Natural killer cell treated with Interleukin-12 subunit alpha and Interleukin-12 subunit beta and Interleukin-15 and Interleukin-18, amount 100 ng/mL, for 72 hours (primary cell): ENCODE results near the gene PTPRT. TPM values are rescaled to one million over a fixed set of nuclear protein-coding genes. Genes with fewer than 3 reads are reported as not detected.

ENCODE experiments used
- ATAC-seq, 2 donors: fragments of 150-1000 bp; cut with Tn5 transposase in 1 of 2; sonication (Bioruptor Pico), chemical (Tn5 transposase) in 1 of 2; 2 replicates each; pipeline ENCODE4 v1.10.0; 2021
- DNase-seq: peaks from one replicate; pipeline ENCODE4 v3.0.0; 2022; ENCODE audit warnings: low spot score
- H3K27ac Mint-ChIP-seq, 2 donors: 1 replicate in 1 of 2; 2 replicates in 1 of 2; pipeline ENCODE4 v1.8.0; 2022; ENCODE audit warnings: mixed read lengths in 2 of 2, mild to moderate bottlenecking in 1 of 2, moderate library complexity in 1 of 2
- H3K27me3 Mint-ChIP-seq, 2 donors: 1 replicate in 1 of 2; 2 replicates in 1 of 2; pipeline ENCODE4 v1.8.0; 2022; ENCODE audit warnings: mixed read lengths in 2 of 2
- H3K36me3 Mint-ChIP-seq: one replicate; pipeline ENCODE4 v1.8.0; 2022; ENCODE audit warnings: mixed read lengths
- H3K4me1 Mint-ChIP-seq, 2 donors: 1 replicate in 1 of 2; 2 replicates in 1 of 2; pipeline ENCODE4 v1.8.0; 2022; ENCODE audit warnings: low read depth in 2 of 2, mixed read lengths in 2 of 2, mild to moderate bottlenecking in 1 of 2
- H3K4me3 Mint-ChIP-seq: one replicate; pipeline ENCODE4 v1.8.0; 2022; ENCODE audit warnings: mixed read lengths
- H3K9me3 Mint-ChIP-seq: 2 replicates; pipeline ENCODE4 v1.8.0; 2022; ENCODE audit warnings: mixed read lengths
- total RNA-seq, 2 donors: library from RNA; stranded (reverse); gene quantifications; one replicate each; pipeline ENCODE4 v1.2.3, GENCODE V29; 2022

PTPRT gene
- total RNA-seq, 2 donors from 2014 or later: not detected

- ATAC-seq: no peak
- H3K4me1 Mint-ChIP-seq: no peaks in the 10 kb centered on the region
- no peaks in the 10 kb centered on the region for H3K27me3 Mint-ChIP-seq
- no peak overlapping the region for H3K4me3 Mint-ChIP-seq
- H3K9me3 Mint-ChIP-seq: peaks cover 5% of the 10 kb centered on the region
- H3K27ac Mint-ChIP-seq: no peak overlapping the region
- no peaks in the 10 kb centered on the region for H3K36me3 Mint-ChIP-seq
- DNase-seq: no peak
Measured at GRCh38 chr20:42565235-42565995, 624.3 kb downstream of the PTPRT start.

- DNase-seq (no peak), ATAC-seq (no peak)
- H3K27me3 Mint-ChIP-seq: no peaks in the 10 kb centered on the region
- no peak overlapping the region for H3K27ac Mint-ChIP-seq
- H3K4me1 Mint-ChIP-seq: no peaks in the 10 kb centered on the region
- no peaks in the 10 kb centered on the region for H3K36me3 Mint-ChIP-seq
- no peak overlapping the region for H3K4me3 Mint-ChIP-seq
- no peaks in the 10 kb centered on the region for H3K9me3 Mint-ChIP-seq
Measured at GRCh38 chr20:42559665-42560064, 630.0 kb downstream of the PTPRT start.

- ATAC-seq (no peak), DNase-seq (no peak)
- Mint-ChIP-seq H3K27ac (no peak overlapping the region), H3K4me1 (peaks cover 0 to 3% of the 10 kb centered on the region in 2 donors), H3K36me3 (no peaks in the 10 kb centered on the region), H3K9me3 (peaks cover 3% of the 10 kb centered on the region), H3K4me3 (no peak overlapping the region), H3K27me3 (no peaks in the 10 kb centered on the region)
Measured at GRCh38 chr20:42556575-42556974, 633.1 kb downstream of the PTPRT start.

- ATAC-seq (no peak), DNase-seq (no peak)
- Mint-ChIP-seq H3K4me1 (peaks cover 0 to 3% of the 10 kb centered on the region in 2 donors), H3K27me3 (peaks cover 0 to 3% of the 10 kb centered on the region in 2 donors), H3K27ac (no peak overlapping the region), H3K36me3 (no peaks in the 10 kb centered on the region), H3K4me3 (no peak overlapping the region), H3K9me3 (peaks cover 3% of the 10 kb centered on the region)
Measured at GRCh38 chr20:42553374-42553773, 636.3 kb downstream of the PTPRT start.

GRCh38 chr20:42549496-42549895, 640.2 kb downstream of the PTPRT start:
- no peak overlapping the region for H3K4me3 Mint-ChIP-seq
- no peak for ATAC-seq
- H3K27ac Mint-ChIP-seq: no peak overlapping the region
- H3K9me3 Mint-ChIP-seq: peaks cover 3% of the 10 kb centered on the region
- no peaks in the 10 kb centered on the region for H3K36me3 Mint-ChIP-seq
- peaks cover 0 to 3% of the 10 kb centered on the region in 2 donors for H3K4me1 Mint-ChIP-seq
- DNase-seq: no peak
- peaks cover 0 to 3% of the 10 kb centered on the region in 2 donors for H3K27me3 Mint-ChIP-seq

- peaks cover 3% of the 10 kb centered on the region for H3K9me3 Mint-ChIP-seq
- H3K4me1 Mint-ChIP-seq: no peaks in the 10 kb centered on the region
- ATAC-seq: no peak
- no peak for DNase-seq
- H3K4me3 Mint-ChIP-seq: no peak overlapping the region
- H3K27me3 Mint-ChIP-seq: peaks cover 0 to 6% of the 10 kb centered on the region in 2 donors
- no peaks in the 10 kb centered on the region for H3K36me3 Mint-ChIP-seq
- no peak overlapping the region for H3K27ac Mint-ChIP-seq
Measured at GRCh38 chr20:42544926-42545325, 644.8 kb downstream of the PTPRT start.

- H3K27me3 Mint-ChIP-seq: no peaks in the 10 kb centered on the region
- H3K9me3 Mint-ChIP-seq: peaks cover 3% of the 10 kb centered on the region
- H3K27ac Mint-ChIP-seq: no peak overlapping the region
- H3K4me1 Mint-ChIP-seq: no peaks in the 10 kb centered on the region
- no peak overlapping the region for H3K4me3 Mint-ChIP-seq
- DNase-seq (no peak), ATAC-seq (no peak)
- H3K36me3 Mint-ChIP-seq: no peaks in the 10 kb centered on the region
Measured at GRCh38 chr20:42532831-42533230, 656.9 kb downstream of the PTPRT start.

- Mint-ChIP-seq H3K27ac (no peak overlapping the region), H3K36me3 (no peaks in the 10 kb centered on the region), H3K27me3 (no peaks in the 10 kb centered on the region), H3K4me3 (no peak overlapping the region), H3K4me1 (no peaks in the 10 kb centered on the region), H3K9me3 (peaks cover 3% of the 10 kb centered on the region)
- ATAC-seq: no peak
- DNase-seq: no peak
Measured at GRCh38 chr20:42531508-42531961, 658.2 kb downstream of the PTPRT start.

GRCh38 chr20:42530855-42531448, 658.8 kb downstream of the PTPRT start:
- ATAC-seq: no peak
- no peaks in the 10 kb centered on the region for H3K27me3 Mint-ChIP-seq
- no peak overlapping the region for H3K4me3 Mint-ChIP-seq
- no peaks in the 10 kb centered on the region for H3K4me1 Mint-ChIP-seq
- DNase-seq: no peak
- H3K36me3 Mint-ChIP-seq: no peaks in the 10 kb centered on the region
- peaks cover 6% of the 10 kb centered on the region for H3K9me3 Mint-ChIP-seq
- H3K27ac Mint-ChIP-seq: no peak overlapping the region

- DNase-seq: no peak
- Mint-ChIP-seq H3K36me3 (no peaks in the 10 kb centered on the region), H3K27me3 (no peaks in the 10 kb centered on the region), H3K27ac (no peak overlapping the region), H3K4me3 (no peak overlapping the region), H3K4me1 (no peaks in the 10 kb centered on the region), H3K9me3 (peaks cover 6% of the 10 kb centered on the region)
- ATAC-seq: no peak
Measured at GRCh38 chr20:42530191-42530590, 659.5 kb downstream of the PTPRT start.

GRCh38 chr20:42524058-42524457, 665.6 kb downstream of the PTPRT start:
- no peaks in the 10 kb centered on the region for H3K27me3 Mint-ChIP-seq
- H3K27ac Mint-ChIP-seq: no peak overlapping the region
- H3K4me1 Mint-ChIP-seq: no peaks in the 10 kb centered on the region
- no peak for DNase-seq
- H3K36me3 Mint-ChIP-seq: peaks cover 7% of the 10 kb centered on the region
- H3K4me3 Mint-ChIP-seq: no peak overlapping the region
- no peak for ATAC-seq
- peaks cover 10% of the 10 kb centered on the region for H3K9me3 Mint-ChIP-seq

- H3K36me3 Mint-ChIP-seq: no peaks in the 10 kb centered on the region
- no peak overlapping the region for H3K27ac Mint-ChIP-seq
- DNase-seq: no peak
- H3K4me1 Mint-ChIP-seq: no peaks in the 10 kb centered on the region
- H3K4me3 Mint-ChIP-seq: no peak overlapping the region
- no peaks in the 10 kb centered on the region for H3K9me3 Mint-ChIP-seq
- no peak for ATAC-seq
- no peaks in the 10 kb centered on the region for H3K27me3 Mint-ChIP-seq
Measured at GRCh38 chr20:42516692-42517091, 673.0 kb downstream of the PTPRT start.

GRCh38 chr20:42510686-42511085, 679.0 kb downstream of the PTPRT start:
- H3K27me3 Mint-ChIP-seq: no peaks in the 10 kb centered on the region

GRCh38 chr20:42507874-42508273, 681.8 kb downstream of the PTPRT start:
- Mint-ChIP-seq H3K9me3 (no peaks in the 10 kb centered on the region), H3K4me3 (no peak overlapping the region), H3K27me3 (no peaks in the 10 kb centered on the region), H3K36me3 (no peaks in the 10 kb centered on the region), H3K4me1 (no peaks in the 10 kb centered on the region), H3K27ac (no peak overlapping the region)
- ATAC-seq (no peak), DNase-seq (no peak)

More at GRCh38 chr20:42510686-42511085, 679.0 kb downstream of the PTPRT start:
- H3K36me3 Mint-ChIP-seq: no peaks in the 10 kb centered on the region
- H3K4me3 Mint-ChIP-seq: no peak overlapping the region
- H3K9me3 Mint-ChIP-seq: no peaks in the 10 kb centered on the region
- DNase-seq (no peak), ATAC-seq (no peak)
- H3K27ac Mint-ChIP-seq: no peak overlapping the region
- H3K4me1 Mint-ChIP-seq: no peaks in the 10 kb centered on the region
